Measurements from ENCODE around the gene AKT3.

Gene AKT3

GRCh38 chr1:243712941-243713340 lies 137.1 kb downstream of the AKT3 start:
- TF ChIP-seq FOXM1 (IDR thresholded peaks at IDR 0.05; ENCODE audit: borderline replicate concordance, low read depth) (no peak), TAF1 (IDR thresholded peaks at IDR 0.05; ENCODE audit: low read depth) (no peak), CEBPB (IDR thresholded peaks at IDR 0.05) (no peak), REST (IDR thresholded peaks at IDR 0.05; ENCODE audit: low read depth) (no peak), ZBTB7A (IDR thresholded peaks at IDR 0.05; ENCODE audit: low read depth) (no peak), MAX (IDR thresholded peaks at IDR 0.05) (no peak), EP300 (IDR thresholded peaks at IDR 0.05; ENCODE audit: borderline replicate concordance) (no peak), USF1 (IDR thresholded peaks at IDR 0.05) (no peak), CREB1 (IDR thresholded peaks at IDR 0.05; ENCODE audit: low read depth) (no peak), TEAD4 (IDR thresholded peaks at IDR 0.05) (no peak), TCF12 (IDR thresholded peaks at IDR 0.05; ENCODE audit: low read depth) (no peak)

GRCh38 chr1:243712242-243712641 lies 137.8 kb downstream of the AKT3 start:
- no peak for TF ChIP-seq FOXM1 (IDR thresholded peaks at IDR 0.05; ENCODE audit: borderline replicate concordance, low read depth)

- TF ChIP-seq TEAD4 (IDR thresholded peaks at IDR 0.05) (no peak), ZBTB7A (IDR thresholded peaks at IDR 0.05; ENCODE audit: low read depth) (no peak), TAF1 (IDR thresholded peaks at IDR 0.05; ENCODE audit: low read depth) (no peak), MAX (IDR thresholded peaks at IDR 0.05) (no peak), CEBPB (IDR thresholded peaks at IDR 0.05) (no peak), NFIC (IDR thresholded peaks at IDR 0.05) (no peak), USF1 (IDR thresholded peaks at IDR 0.05) (no peak), CREB1 (IDR thresholded peaks at IDR 0.05; ENCODE audit: low read depth) (no peak), RAD21 (IDR thresholded peaks at IDR 0.05; ENCODE audit: low read depth) (no peak), YY1 (IDR thresholded peaks at IDR 0.05; ENCODE audit: low read depth) (no peak), EGR1 (IDR thresholded peaks at IDR 0.05) (no peak), EP300 (IDR thresholded peaks at IDR 0.05; ENCODE audit: borderline replicate concordance) (no peak)
Measured at GRCh38 chr1:243710467-243710866, 139.6 kb downstream of the AKT3 start.

- peak; percentile 33; the same call in 1 of the 2 replicates for TF ChIP-seq RAD21 (IDR thresholded peaks at IDR 0.05; ENCODE audit: low read depth)
- no peak for TF ChIP-seq CREB1 (IDR thresholded peaks at IDR 0.05; ENCODE audit: low read depth)
Measured at GRCh38 chr1:243708210-243708609, 141.8 kb downstream of the AKT3 start.

GRCh38 chr1:243706563-243706962 lies 143.5 kb downstream of the AKT3 start:
- TF ChIP-seq USF1 (IDR thresholded peaks at IDR 0.05) (no peak), CREB1 (IDR thresholded peaks at IDR 0.05; ENCODE audit: low read depth) (no peak), EP300 (IDR thresholded peaks at IDR 0.05; ENCODE audit: borderline replicate concordance) (no peak), RAD21 (IDR thresholded peaks at IDR 0.05; ENCODE audit: low read depth) (no peak), TEAD4 (IDR thresholded peaks at IDR 0.05) (no peak), NFIC (IDR thresholded peaks at IDR 0.05) (no peak), CEBPB (IDR thresholded peaks at IDR 0.05) (no peak), MAX (IDR thresholded peaks at IDR 0.05) (no peak), FOXM1 (IDR thresholded peaks at IDR 0.05; ENCODE audit: borderline replicate concordance, low read depth) (no peak), TAF1 (IDR thresholded peaks at IDR 0.05; ENCODE audit: low read depth) (no peak), YY1 (IDR thresholded peaks at IDR 0.05; ENCODE audit: low read depth) (no peak), TCF12 (IDR thresholded peaks at IDR 0.05; ENCODE audit: low read depth) (no peak), REST (IDR thresholded peaks at IDR 0.05; ENCODE audit: low read depth) (no peak), EGR1 (IDR thresholded peaks at IDR 0.05) (no peak), ZBTB7A (IDR thresholded peaks at IDR 0.05; ENCODE audit: low read depth) (no peak)

GRCh38 chr1:243705585-243705984 lies 144.5 kb downstream of the AKT3 start:
- TF ChIP-seq TEAD4 (IDR thresholded peaks at IDR 0.05) = no peak
- no peak for TF ChIP-seq TCF12 (IDR thresholded peaks at IDR 0.05; ENCODE audit: low read depth)
- no peak for TF ChIP-seq YY1 (IDR thresholded peaks at IDR 0.05; ENCODE audit: low read depth)
- TF ChIP-seq RAD21 (IDR thresholded peaks at IDR 0.05; ENCODE audit: low read depth) = no peak
- TF ChIP-seq EP300 (IDR thresholded peaks at IDR 0.05; ENCODE audit: borderline replicate concordance) = no peak
- no peak for TF ChIP-seq ZBTB7A (IDR thresholded peaks at IDR 0.05; ENCODE audit: low read depth)
- no peak for TF ChIP-seq CREB1 (IDR thresholded peaks at IDR 0.05; ENCODE audit: low read depth)
- TF ChIP-seq FOXM1 (IDR thresholded peaks at IDR 0.05; ENCODE audit: borderline replicate concordance, low read depth) = no peak
- no peak for TF ChIP-seq CEBPB (IDR thresholded peaks at IDR 0.05)
- no peak for TF ChIP-seq USF1 (IDR thresholded peaks at IDR 0.05)
- TF ChIP-seq MAX (IDR thresholded peaks at IDR 0.05) = no peak
- no peak for TF ChIP-seq TAF1 (IDR thresholded peaks at IDR 0.05; ENCODE audit: low read depth)
